ENCODE data around the gene FAM25C. TPM values are rescaled to one million over a fixed set of nuclear protein-coding genes. Genes with fewer than 3 reads are reported as not detected.

FAM25C gene
- total RNA-seq: not detected

DNA sequence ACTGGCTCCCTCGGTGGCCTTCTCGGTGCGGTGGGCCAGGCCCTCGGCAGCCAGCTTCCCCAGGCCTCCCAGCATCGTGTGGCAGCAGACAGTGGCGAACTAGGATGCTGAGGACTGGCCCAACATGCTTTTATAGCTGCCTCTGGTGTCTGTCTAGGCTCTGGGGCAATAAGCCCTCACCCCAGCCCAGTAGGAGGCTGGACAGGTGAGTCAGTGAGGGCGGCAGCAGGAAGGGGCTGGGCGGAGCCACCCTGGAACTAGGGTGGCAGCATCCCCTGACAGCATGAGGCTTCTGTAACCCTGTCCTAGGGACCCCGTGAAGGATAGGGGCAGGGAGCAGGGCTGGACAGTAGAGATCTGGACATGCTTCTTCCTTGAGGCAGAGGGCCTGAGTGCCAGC lies at the start of gene FAM25C:
FAM25C (minus strand) TSS at position 101 of the 400 bp plus-strand sequence; CDS start at position 75, 26 bp downstream.

Small RNAs within 50 kb of the gene (small RNA-seq; reads per million reads assigned to genes)
- gene RNA5SP315 (ENCODE audit: low replicate concordance): not detected

Other genes with a start within 250 kb of the FAM25C start
- gene SYT15B, start 236.2 kb downstream of the FAM25C start, total RNA-seq: 2.7 TPM
- not detected for gene NPY4R2, start 81.1 kb downstream of the FAM25C start, total RNA-seq

All from metanephros (tissue), 2 donors.